Measurements from ENCODE around the gene SOX5. TPM values are rescaled to one million over a fixed set of nuclear protein-coding genes. Genes with fewer than 3 reads are reported as not detected.

The SOX5 gene
- total RNA-seq, 1 donor from 2014 or later: 2.1 TPM

- Mint-ChIP-seq H3K4me1 (no peaks in the 10 kb centered on the region), H3K36me3 (ENCODE audit: low read depth) (no peaks in the 10 kb centered on the region), H3K4me3 (no peak overlapping the region), H3K27me3 (no peaks in the 10 kb centered on the region), H3K9me3 (peaks cover 2% of the 10 kb centered on the region), H3K27ac (no peak overlapping the region)
- DNase-seq: no peak
- intact Hi-C loops (cut with micrococcal nuclease): no loop called here
Observed at GRCh38 chr12:23559268-23559753, 390.2 kb downstream of the SOX5 start.

- Mint-ChIP-seq H3K9me3 (no peaks in the 10 kb centered on the region), H3K36me3 (ENCODE audit: low read depth) (no peaks in the 10 kb centered on the region), H3K4me3 (no peak overlapping the region), H3K4me1 (no peaks in the 10 kb centered on the region), H3K27ac (no peak overlapping the region), H3K27me3 (no peaks in the 10 kb centered on the region)
- DNase-seq: no peak
- intact Hi-C loops (cut with micrococcal nuclease): no loop called here
Observed at GRCh38 chr12:23556661-23557060, 392.8 kb downstream of the SOX5 start.

GRCh38 chr12:23555825-23556207, 393.7 kb downstream of the SOX5 start:
- DNase-seq: no peak
- intact Hi-C loops (cut with micrococcal nuclease): no loop called here
- H3K9me3 Mint-ChIP-seq: no peaks in the 10 kb centered on the region
- no peaks in the 10 kb centered on the region for H3K4me1 Mint-ChIP-seq
- no peak overlapping the region for H3K27ac Mint-ChIP-seq
- H3K27me3 Mint-ChIP-seq: no peaks in the 10 kb centered on the region
- H3K4me3 Mint-ChIP-seq: no peak overlapping the region
- H3K36me3 Mint-ChIP-seq (ENCODE audit: low read depth): no peaks in the 10 kb centered on the region

GRCh38 chr12:23555180-23555824, 394.2 kb downstream of the SOX5 start:
- no peak for DNase-seq
- Mint-ChIP-seq H3K27ac (no peak overlapping the region), H3K9me3 (no peaks in the 10 kb centered on the region), H3K27me3 (no peaks in the 10 kb centered on the region), H3K4me3 (no peak overlapping the region), H3K36me3 (ENCODE audit: low read depth) (no peaks in the 10 kb centered on the region), H3K4me1 (no peaks in the 10 kb centered on the region)
- intact Hi-C loops (cut with micrococcal nuclease): no loop called here

DNA sequence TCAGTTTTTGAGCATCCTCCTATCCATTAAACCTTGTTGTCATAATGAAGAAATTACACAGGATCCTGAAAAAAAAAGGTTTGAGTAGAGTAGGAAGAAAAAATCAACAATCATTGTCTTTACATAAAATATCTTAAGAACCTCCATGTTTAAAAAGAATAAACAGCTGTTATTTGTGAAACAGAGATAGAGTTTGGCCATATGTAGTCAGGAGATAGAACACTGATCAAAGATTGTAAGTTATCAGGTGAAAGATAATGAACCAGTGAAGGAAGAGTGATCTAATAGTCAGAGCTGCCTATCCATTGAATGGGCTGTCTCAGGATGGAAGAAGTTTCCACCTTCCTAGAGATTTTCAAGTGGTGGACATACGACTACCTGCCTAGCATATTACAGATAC, 397.1 kb downstream of the SOX5 start:
- no peaks in the 10 kb centered on the region for H3K36me3 Mint-ChIP-seq (ENCODE audit: low read depth)
- DNase-seq: no peak
- no peaks in the 10 kb centered on the region for H3K9me3 Mint-ChIP-seq
- intact Hi-C loops (cut with micrococcal nuclease): no loop called here
- no peak overlapping the region for H3K27ac Mint-ChIP-seq
- H3K4me1 Mint-ChIP-seq: no peaks in the 10 kb centered on the region
- no peak overlapping the region for H3K4me3 Mint-ChIP-seq
- no peaks in the 10 kb centered on the region for H3K27me3 Mint-ChIP-seq

DNA sequence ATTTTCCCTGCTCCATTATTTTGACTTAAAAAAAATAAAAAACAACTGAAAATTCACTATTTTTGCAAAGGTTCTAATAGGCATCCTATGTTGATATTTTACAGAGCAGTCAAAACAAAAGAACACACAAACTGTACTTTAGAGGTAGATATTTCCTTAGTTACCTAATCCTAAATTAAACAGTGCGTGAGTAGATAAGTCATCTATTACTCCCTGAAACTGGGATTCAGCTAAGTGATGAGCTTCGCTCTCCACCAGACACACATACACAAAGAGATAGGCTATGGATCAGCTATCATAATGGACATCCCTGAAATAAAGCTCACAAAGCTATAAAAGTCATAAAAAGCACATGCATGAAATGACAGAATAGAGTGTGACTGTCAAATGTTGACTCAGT, 398.7 kb downstream of the SOX5 start:
- no peak overlapping the region for H3K4me3 Mint-ChIP-seq

DNA sequence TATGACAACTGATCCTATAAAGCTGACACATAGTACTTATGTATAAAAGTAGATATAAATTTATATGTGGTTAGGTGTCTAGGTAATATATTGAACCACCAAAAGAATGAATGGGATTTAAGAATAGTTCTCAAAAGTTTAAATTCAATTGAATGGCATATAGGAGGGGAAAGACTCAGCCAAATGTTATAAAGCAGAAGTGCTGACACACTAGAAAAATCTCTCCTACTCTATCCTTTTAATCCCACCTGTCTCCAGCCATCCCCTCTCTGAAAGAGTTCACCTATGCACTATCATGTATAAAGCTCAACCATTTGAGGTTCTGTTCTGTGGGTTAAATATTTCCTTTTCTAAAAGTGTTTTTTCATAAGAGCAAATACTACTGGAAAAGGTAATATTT, 400.7 kb downstream of the SOX5 start:
- Mint-ChIP-seq H3K27ac (no peak overlapping the region), H3K9me3 (no peaks in the 10 kb centered on the region), H3K36me3 (ENCODE audit: low read depth) (no peaks in the 10 kb centered on the region), H3K4me3 (no peak overlapping the region), H3K27me3 (no peaks in the 10 kb centered on the region), H3K4me1 (no peaks in the 10 kb centered on the region)
- intact Hi-C loops (cut with micrococcal nuclease): no loop called here
- no peak for DNase-seq

More for the DNA sequence above, 398.7 kb downstream of the SOX5 start:
- no peak for DNase-seq
- Mint-ChIP-seq H3K4me1 (no peaks in the 10 kb centered on the region), H3K36me3 (ENCODE audit: low read depth) (no peaks in the 10 kb centered on the region), H3K27ac (no peak overlapping the region), H3K9me3 (no peaks in the 10 kb centered on the region), H3K27me3 (no peaks in the 10 kb centered on the region)
- intact Hi-C loops (cut with micrococcal nuclease): no loop called here

DNA sequence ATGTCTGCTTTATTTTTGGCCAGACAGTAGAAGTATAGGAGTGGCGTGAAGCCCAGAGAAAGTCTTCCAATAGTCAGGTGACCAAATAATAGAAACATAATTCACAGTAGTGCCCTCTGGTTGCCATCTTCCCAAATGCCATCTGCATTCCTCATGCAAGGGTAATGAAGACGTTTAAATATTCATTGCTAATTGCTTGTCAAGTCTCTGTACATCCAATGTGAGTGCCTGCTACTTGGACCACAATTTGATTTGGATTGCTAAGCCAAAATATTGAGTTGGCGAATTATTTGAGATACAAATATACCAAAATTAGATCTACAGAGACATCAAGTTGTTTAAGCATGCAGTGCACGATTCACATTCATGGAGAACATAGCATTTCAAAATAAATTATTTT, 402.7 kb downstream of the SOX5 start:
- Mint-ChIP-seq H3K36me3 (ENCODE audit: low read depth) (no peaks in the 10 kb centered on the region), H3K27ac (no peak overlapping the region), H3K9me3 (no peaks in the 10 kb centered on the region), H3K4me3 (no peak overlapping the region), H3K27me3 (no peaks in the 10 kb centered on the region), H3K4me1 (no peaks in the 10 kb centered on the region)
- intact Hi-C loops (cut with micrococcal nuclease): no loop called here
- no peak for DNase-seq

DNA sequence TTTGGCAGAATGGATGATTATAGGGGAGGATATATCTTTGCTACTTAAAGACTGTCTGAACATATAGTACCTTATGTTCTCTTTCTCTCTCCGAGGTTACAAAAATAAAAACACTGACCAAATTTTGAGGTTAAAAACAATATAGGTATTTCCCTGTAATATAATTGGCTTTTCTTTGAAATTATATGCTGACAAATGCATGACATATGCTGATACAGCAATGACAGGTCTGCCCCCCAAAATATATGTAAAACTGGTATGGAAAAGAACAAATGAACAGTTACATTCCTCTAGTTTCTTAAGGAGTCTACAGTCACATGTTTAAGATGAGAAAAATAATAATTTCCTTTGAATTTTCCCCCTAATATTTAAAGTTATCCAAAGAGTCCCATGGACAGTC, 405.7 kb downstream of the SOX5 start:
- no peaks in the 10 kb centered on the region for H3K9me3 Mint-ChIP-seq
- H3K27ac Mint-ChIP-seq: no peak overlapping the region
- no peaks in the 10 kb centered on the region for H3K4me1 Mint-ChIP-seq
- H3K4me3 Mint-ChIP-seq: no peak overlapping the region
- intact Hi-C loops (cut with micrococcal nuclease): no loop called here
- no peaks in the 10 kb centered on the region for H3K36me3 Mint-ChIP-seq (ENCODE audit: low read depth)
- no peaks in the 10 kb centered on the region for H3K27me3 Mint-ChIP-seq
- DNase-seq: no peak

GRCh38 chr12:23542187-23542586, 407.3 kb downstream of the SOX5 start:
- intact Hi-C loops (cut with micrococcal nuclease): no loop called here
- DNase-seq: no peak
- no peaks in the 10 kb centered on the region for H3K27me3 Mint-ChIP-seq
- H3K4me3 Mint-ChIP-seq: no peak overlapping the region
- H3K36me3 Mint-ChIP-seq (ENCODE audit: low read depth): no peaks in the 10 kb centered on the region
- no peak overlapping the region for H3K27ac Mint-ChIP-seq
- no peaks in the 10 kb centered on the region for H3K4me1 Mint-ChIP-seq
- H3K9me3 Mint-ChIP-seq: no peaks in the 10 kb centered on the region

GRCh38 chr12:23540572-23540971, 408.9 kb downstream of the SOX5 start:
- DNase-seq: no peak
- intact Hi-C loops (cut with micrococcal nuclease): loop anchor here (2.0 kb wide), 1 partner anchor 60 kb away; no protein-coding TSS in a partner anchor
- Mint-ChIP-seq H3K9me3 (no peaks in the 10 kb centered on the region), H3K27me3 (no peaks in the 10 kb centered on the region), H3K4me3 (no peak overlapping the region), H3K27ac (no peak overlapping the region), H3K36me3 (ENCODE audit: low read depth) (no peaks in the 10 kb centered on the region), H3K4me1 (no peaks in the 10 kb centered on the region)

DNA sequence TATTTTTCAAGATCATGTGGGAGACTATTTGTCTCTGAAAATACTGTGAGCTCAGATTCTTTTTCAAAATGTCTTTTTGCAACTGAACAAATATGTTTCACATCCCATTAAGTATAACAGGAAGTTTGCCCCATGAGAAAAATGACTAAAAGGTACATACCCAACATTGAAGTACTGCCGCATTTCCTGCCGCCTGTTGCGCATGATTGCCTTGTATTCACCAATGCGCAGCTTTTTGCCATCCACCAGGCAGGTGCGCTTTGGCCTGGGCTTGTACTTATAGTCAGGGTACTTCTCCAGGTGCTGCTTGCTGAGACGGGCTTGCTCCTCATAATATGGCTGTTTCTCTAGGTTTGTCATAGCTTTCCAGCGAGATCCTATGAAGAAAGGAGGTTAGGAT, 413.2 kb downstream of the SOX5 start:
- DNase-seq: no peak
- intact Hi-C loops (cut with micrococcal nuclease): no loop called here
- no peaks in the 10 kb centered on the region for H3K9me3 Mint-ChIP-seq

DNA sequence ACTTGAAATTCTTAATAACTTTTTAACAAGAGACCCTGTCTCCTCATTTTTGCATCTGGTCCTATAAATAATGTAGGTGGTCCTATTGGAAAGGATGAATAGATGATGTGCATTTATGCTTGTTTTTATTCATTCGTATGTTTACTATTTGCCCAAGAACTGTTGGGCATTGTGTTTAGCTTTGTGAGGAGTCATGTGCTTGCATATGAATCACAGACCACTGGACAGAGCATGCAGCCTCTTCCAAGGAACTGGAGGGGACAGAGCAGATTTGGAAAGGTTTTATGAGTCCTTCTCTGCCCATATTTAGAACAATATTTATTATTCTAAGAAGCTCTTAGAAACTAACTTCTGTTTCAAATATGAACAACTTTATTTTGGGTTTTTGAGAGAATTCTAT, 414.0 kb downstream of the SOX5 start:
- no peaks in the 10 kb centered on the region for H3K36me3 Mint-ChIP-seq (ENCODE audit: low read depth)
- no peak overlapping the region for H3K4me3 Mint-ChIP-seq
- no peaks in the 10 kb centered on the region for H3K4me1 Mint-ChIP-seq
- no peaks in the 10 kb centered on the region for H3K27me3 Mint-ChIP-seq
- no peak overlapping the region for H3K27ac Mint-ChIP-seq
- intact Hi-C loops (cut with micrococcal nuclease): no loop called here
- no peak for DNase-seq
- H3K9me3 Mint-ChIP-seq: no peaks in the 10 kb centered on the region

More for the DNA sequence above, 413.2 kb downstream of the SOX5 start:
- H3K4me3 Mint-ChIP-seq: no peak overlapping the region
- no peaks in the 10 kb centered on the region for H3K4me1 Mint-ChIP-seq
- no peaks in the 10 kb centered on the region for H3K36me3 Mint-ChIP-seq (ENCODE audit: low read depth)
- no peaks in the 10 kb centered on the region for H3K27me3 Mint-ChIP-seq
- no peak overlapping the region for H3K27ac Mint-ChIP-seq

GRCh38 chr12:23534196-23534595, 415.3 kb downstream of the SOX5 start:
- no peaks in the 10 kb centered on the region for H3K9me3 Mint-ChIP-seq
- H3K36me3 Mint-ChIP-seq (ENCODE audit: low read depth): no peaks in the 10 kb centered on the region
- no peaks in the 10 kb centered on the region for H3K27me3 Mint-ChIP-seq
- intact Hi-C loops (cut with micrococcal nuclease): no loop called here
- DNase-seq: no peak
- H3K4me3 Mint-ChIP-seq: no peak overlapping the region
- no peaks in the 10 kb centered on the region for H3K4me1 Mint-ChIP-seq
- no peak overlapping the region for H3K27ac Mint-ChIP-seq

DNA sequence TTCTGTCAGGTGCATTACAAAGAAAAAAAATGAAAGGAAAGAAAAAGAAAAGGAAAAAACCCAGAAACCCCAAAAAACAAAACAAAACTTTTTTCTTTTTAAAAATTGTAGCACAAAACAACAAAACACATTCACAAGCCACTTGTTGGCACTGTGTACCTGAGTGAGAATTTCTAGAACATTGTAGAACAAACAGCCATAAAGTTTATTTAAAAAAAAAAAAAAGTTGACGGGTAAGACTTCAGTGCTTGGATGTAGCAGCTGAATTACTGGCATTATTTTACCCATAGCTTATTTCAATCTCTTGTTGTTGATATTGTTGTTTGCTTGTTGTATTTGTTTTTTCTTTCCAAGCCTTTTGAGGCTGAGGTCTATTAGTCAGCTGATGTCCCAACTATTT, 415.8 kb downstream of the SOX5 start:
- Mint-ChIP-seq H3K4me3 (no peak overlapping the region), H3K9me3 (no peaks in the 10 kb centered on the region), H3K4me1 (no peaks in the 10 kb centered on the region), H3K27ac (no peak overlapping the region), H3K27me3 (no peaks in the 10 kb centered on the region), H3K36me3 (ENCODE audit: low read depth) (no peaks in the 10 kb centered on the region)
- DNase-seq: no peak
- intact Hi-C loops (cut with micrococcal nuclease): no loop called here

Measured in activated CD4-positive, alpha-beta T cell treated with anti-CD3 and anti-CD28 coated beads, Interleukin-2, amount 10 ng/mL, durations not matched to agents 24 days and 14 days (primary cell).